AML-193 (cell line): Measurements from ENCODE around the gene MGLL.

Experiments used
- DNase-seq, 2 experiments: peaks; one replicate each; lab custom pipeline; 2025; lab: John Stamatoyannopoulos, UW

The MGLL gene

GRCh38 chr3:127773752-127774395 is 48.4 kb downstream of the MGLL start:
- no peak for DNase-seq

- DNase-seq, result no peak
These were observed 49.2 kb downstream of the MGLL start for GRCh38 chr3:127772827-127773751.

- no peak for DNase-seq
These were observed 50.0 kb downstream of the MGLL start for GRCh38 chr3:127772273-127772672.

- peak; percentile 9 to 26 for DNase-seq
These were observed 50.6 kb downstream of the MGLL start for GRCh38 chr3:127771746-127772145.

GRCh38 chr3:127770671-127771355 is 51.5 kb downstream of the MGLL start:
- DNase-seq, result peak; percentile 100

- DNase-seq, result no peak
These were observed 52.8 kb downstream of the MGLL start for GRCh38 chr3:127769284-127770081.

GRCh38 chr3:127768346-127769008 is 53.8 kb downstream of the MGLL start:
- peak; percentile 31 to 49 for DNase-seq

- DNase-seq, result no peak
These were observed 55.2 kb downstream of the MGLL start for GRCh38 chr3:127767126-127767525.

GRCh38 chr3:127765735-127766134 is 56.6 kb downstream of the MGLL start:
- no peak for DNase-seq

GRCh38 chr3:127764841-127765362 is 57.4 kb downstream of the MGLL start:
- no peak for DNase-seq

- no peak for DNase-seq
These were observed 58.0 kb downstream of the MGLL start for GRCh38 chr3:127764301-127764700.

GRCh38 chr3:127763816-127764215 is 58.5 kb downstream of the MGLL start:
- no peak for DNase-seq

GRCh38 chr3:127763337-127763736 is 59.0 kb downstream of the MGLL start:
- DNase-seq, result no peak

- DNase-seq, result no peak
These were observed 59.6 kb downstream of the MGLL start for GRCh38 chr3:127762787-127763105.

GRCh38 chr3:127762077-127762786 is 60.1 kb downstream of the MGLL start:
- no peak for DNase-seq

- DNase-seq, result no peak
These were observed 60.9 kb downstream of the MGLL start for GRCh38 chr3:127761441-127761801.

GRCh38 chr3:127760791-127761440 is 61.4 kb downstream of the MGLL start:
- no peak for DNase-seq

GRCh38 chr3:127760361-127760760 is 62.0 kb downstream of the MGLL start:
- DNase-seq, result no peak

GRCh38 chr3:127759826-127760225 is 62.5 kb downstream of the MGLL start:
- DNase-seq, result no peak

- DNase-seq, result no peak
These were observed 64.3 kb downstream of the MGLL start for GRCh38 chr3:127758013-127758412.
